CD4-positive, CD25-positive, alpha-beta regulatory T cell (primary cell): ENCODE data around the gene TUBB. TPM values are rescaled to one million over a fixed set of nuclear protein-coding genes. Genes with fewer than 3 reads are reported as not detected.
A peak's percentile ranks its signal among the peaks of the same experiment; 100 is the strongest.

Experiments used
- ATAC-seq, 2 donors: fragments of 150-1000 bp; cut with Tn5 transposase; one replicate each; pipeline ENCODE4 v1.10.0; 2021; ENCODE audit warnings: low read depth in 2 of 2, moderate number of reproducible peaks in 2 of 2, moderate library complexity in 1 of 2
- DNase-seq, 3 donors: peaks; one replicate each; pipeline versions ENCODE4 v3.0.0 to v3.0.0-alpha.2; 2012 to 2022; ENCODE audit warnings: mixed read lengths in 1 of 3
- H3K27ac ChIP-seq: one replicate; pipeline ENCODE4 v1.7.0; 2013; ENCODE audit warnings: mild to moderate bottlenecking, low read length; ENCODE audit not compliant: insufficient read depth, poor library complexity, severe bottlenecking
- H3K27me3 ChIP-seq: one replicate; pipeline ENCODE4 v1.7.0; 2013; ENCODE audit warnings: low read length; ENCODE audit not compliant: control insufficient read depth, insufficient read depth
- H3K36me3 ChIP-seq: one replicate; pipeline ENCODE4 v1.7.0; 2013; ENCODE audit warnings: mild to moderate bottlenecking, low read length, moderate library complexity; ENCODE audit not compliant: control insufficient read depth, insufficient read depth
- H3K4me1 ChIP-seq: 2 replicates; pipeline ENCODE4 v1.7.0; 2013; ENCODE audit warnings: mild to moderate bottlenecking, low read length; ENCODE audit not compliant: insufficient read depth, control insufficient read depth, poor library complexity, severe bottlenecking
- H3K4me3 ChIP-seq: one replicate; pipeline ENCODE4 v1.7.0; 2013; ENCODE audit warnings: low read depth, mild to moderate bottlenecking, low read length, moderate library complexity
- H3K9me3 ChIP-seq, 2 experiments: 1 replicate in 1 of 2; 2 replicates in 1 of 2; pipeline ENCODE4 v1.7.0; 2013; ENCODE audit warnings: low read length in 2 of 2, mild to moderate bottlenecking in 1 of 2, moderate library complexity in 1 of 2; ENCODE audit not compliant: control insufficient read depth in 2 of 2
- H3K27ac Mint-ChIP-seq, 3 donors: one replicate each; pipeline ENCODE4 v1.8.0; 2020 to 2022; ENCODE audit warnings: mild to moderate bottlenecking in 3 of 3, mixed read lengths in 3 of 3, moderate library complexity in 2 of 3
- H3K27me3 Mint-ChIP-seq: one replicate; pipeline ENCODE4 v1.8.0; 2022; ENCODE audit warnings: mild to moderate bottlenecking, mixed read lengths
- H3K36me3 Mint-ChIP-seq: one replicate; pipeline ENCODE4 v1.8.0; 2020; ENCODE audit warnings: mixed read lengths
- H3K4me1 Mint-ChIP-seq, 4 donors: one replicate each; pipeline ENCODE4 v1.8.0; 2020 to 2022; ENCODE audit warnings: mixed read lengths in 4 of 4, mild to moderate bottlenecking in 1 of 4
- H3K4me3 Mint-ChIP-seq, 4 donors: one replicate each; pipeline ENCODE4 v1.8.0; 2020 to 2022; ENCODE audit warnings: mild to moderate bottlenecking in 4 of 4, mixed read lengths in 4 of 4, moderate library complexity in 3 of 4
- H3K9me3 Mint-ChIP-seq, 7 donors: one replicate each; pipeline ENCODE4 v1.8.0; 2020 to 2022; ENCODE audit warnings: mixed read lengths in 7 of 7, mild to moderate bottlenecking in 3 of 7, moderate library complexity in 2 of 7
- polyA plus RNA-seq, 4 donors: library from polyadenylated mRNA; unstranded; fragments of 300-500 nt; fragmentation: Illumina TruSeq; gene quantifications; one replicate each; pipeline ENCODE4 v1.2.3, GENCODE V29; 2021
- total RNA-seq: library from RNA; stranded (reverse); gene quantifications from one replicate; pipeline ENCODE4 v1.2.3, GENCODE V29; 2022

Gene TUBB
- total and polyA plus RNA-seq, 5 donors from 2014 or later: 119 to 158 (median 134) TPM

GRCh38 chr6:30690403-30691207, 29.5 kb upstream of the TUBB start, which contains the start of gene NRM:
NRM (minus strand) TSS chr6:30690984; CDS start chr6:30690974, 10 bp downstream.
- Mint-ChIP-seq H3K27me3 (no peaks in the 10 kb centered on the region), H3K27ac (peak within 1 kb of the TSS; percentile 94 to 98 (median 97)), H3K4me3 (peak within 1 kb of the TSS; percentile 95 to 100 (median 96)), H3K4me1 (peaks cover 11 to 49% (median 36%) of the 10 kb centered on the region in 4 donors), H3K36me3 (peaks cover 4% of the 10 kb centered on the region), H3K9me3 (no peaks in the 10 kb centered on the region)
- DNase-seq: peak; percentile 34 to 76 (median 69)
- H3K4me1 ChIP-seq: peaks cover 45% of the 10 kb centered on the region
- peak within 1 kb of the TSS; percentile 78 for H3K4me3 ChIP-seq
- H3K27ac ChIP-seq: peak within 1 kb of the TSS; percentile 42
- no peaks in the 10 kb centered on the region for H3K9me3 ChIP-seq
- ATAC-seq: peak; percentile 11 to 20
- no peaks in the 10 kb centered on the region for H3K36me3 ChIP-seq
- H3K27me3 ChIP-seq: no peaks in the 10 kb centered on the region

DNA sequence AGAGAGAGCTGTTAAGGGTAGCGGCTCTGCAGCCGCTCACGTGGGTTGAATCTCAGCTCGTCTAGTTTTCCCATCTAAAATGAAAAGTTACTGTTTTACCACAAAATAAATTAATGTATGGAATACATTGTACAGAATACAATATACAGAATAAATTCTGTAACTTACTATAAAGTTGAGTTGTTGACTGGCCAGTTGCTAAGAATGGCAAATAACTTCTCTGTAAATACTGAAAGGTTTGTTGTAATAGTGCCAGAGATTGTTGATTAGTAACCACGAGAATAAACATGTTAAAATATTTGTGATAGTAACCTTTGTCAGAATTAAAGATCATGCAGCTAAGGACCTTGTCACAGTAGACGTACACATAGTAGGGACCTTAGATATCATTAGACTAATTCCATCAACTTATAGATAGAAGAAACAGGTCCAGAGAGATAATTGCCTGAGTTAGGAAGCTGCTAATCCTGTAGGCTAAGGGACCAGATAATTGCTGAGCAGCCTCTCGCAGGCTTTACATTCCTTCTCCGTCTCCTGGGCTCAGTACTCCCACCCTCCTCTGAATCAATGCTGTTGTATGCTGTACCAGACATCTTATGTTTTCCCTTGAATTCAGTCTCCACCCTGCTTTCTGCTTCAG, 28.8 kb upstream of the TUBB start:
- DNase-seq: no peak
- Mint-ChIP-seq H3K4me3 (peak overlapping the region; percentile 89 to 95 (median 92)), H3K27me3 (no peaks in the 10 kb centered on the region), H3K9me3 (no peaks in the 10 kb centered on the region), H3K27ac (peak overlapping the region; percentile 26 to 98 (median 94)), H3K4me1 (peaks cover 11 to 47% (median 36%) of the 10 kb centered on the region in 4 donors), H3K36me3 (peaks cover under 1% of the 10 kb centered on the region)
- peak overlapping the region; percentile 78 for H3K4me3 ChIP-seq
- H3K27me3 ChIP-seq: no peaks in the 10 kb centered on the region
- no peaks in the 10 kb centered on the region for H3K36me3 ChIP-seq
- H3K9me3 ChIP-seq: no peaks in the 10 kb centered on the region
- peaks cover 45% of the 10 kb centered on the region for H3K4me1 ChIP-seq
- peak overlapping the region; percentile 42 for H3K27ac ChIP-seq
- no peak for ATAC-seq

DNA sequence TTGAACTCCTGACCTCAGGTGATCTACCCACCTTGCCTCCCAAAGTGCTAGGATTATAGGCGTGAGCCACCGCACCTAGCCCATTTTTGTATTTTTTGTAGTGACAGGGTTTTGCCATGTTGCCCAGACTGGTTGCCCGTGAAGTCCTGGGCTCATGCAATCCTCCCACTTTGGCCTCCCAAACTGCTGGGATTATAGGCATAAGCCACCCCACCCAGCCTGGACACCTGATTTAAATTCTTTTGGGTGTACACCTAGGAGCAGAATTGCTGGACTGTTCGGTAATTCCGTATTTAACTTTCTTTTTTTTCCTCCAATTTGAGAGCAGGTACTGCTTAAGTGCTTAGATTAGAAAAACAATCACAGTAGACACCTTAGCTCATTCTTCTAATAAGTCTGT, 23.7 kb upstream of the TUBB start:
- no peaks in the 10 kb centered on the region for H3K4me1 ChIP-seq
- no peaks in the 10 kb centered on the region for H3K27me3 Mint-ChIP-seq
- no peaks in the 10 kb centered on the region for H3K9me3 ChIP-seq
- no peaks in the 10 kb centered on the region for H3K9me3 Mint-ChIP-seq
- H3K4me3 ChIP-seq: no peak overlapping the region
- peaks cover 1% of the 10 kb centered on the region for H3K36me3 Mint-ChIP-seq
- H3K27ac ChIP-seq: no peak overlapping the region
- H3K4me3 Mint-ChIP-seq: no peak overlapping the region
- H3K36me3 ChIP-seq: peaks cover 5% of the 10 kb centered on the region
- no peak for ATAC-seq
- H3K4me1 Mint-ChIP-seq: peaks cover under 1 to 8% (median 6%) of the 10 kb centered on the region in 4 donors
- no peak for DNase-seq
- no peak overlapping the region for H3K27ac Mint-ChIP-seq
- no peaks in the 10 kb centered on the region for H3K27me3 ChIP-seq

DNA sequence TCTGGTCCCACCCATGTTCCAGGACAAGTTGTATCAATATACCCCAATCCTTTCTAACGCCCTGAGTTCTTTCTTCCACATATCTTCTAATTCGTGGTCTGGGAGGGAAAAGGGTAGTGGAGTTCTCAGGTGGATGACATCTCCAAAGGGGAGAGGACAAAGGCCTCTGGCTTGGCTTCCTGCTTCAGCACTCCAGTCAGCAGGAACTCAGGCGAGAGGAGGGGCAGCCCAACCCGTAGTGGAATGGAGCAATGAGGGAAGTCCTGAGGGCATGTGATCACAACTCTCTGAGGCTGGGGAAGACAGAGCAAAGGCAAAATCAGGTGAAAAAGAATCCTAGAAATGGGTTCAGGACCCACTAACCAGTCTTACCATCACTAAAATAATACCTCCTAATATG, 19.8 kb upstream of the TUBB start:
- peaks cover 10% of the 10 kb centered on the region for H3K36me3 ChIP-seq
- DNase-seq: no peak
- H3K27ac Mint-ChIP-seq: no peak overlapping the region
- H3K4me1 Mint-ChIP-seq: peaks cover 0 to 4% (median 1%) of the 10 kb centered on the region in 4 donors
- H3K27ac ChIP-seq: no peak overlapping the region
- H3K27me3 Mint-ChIP-seq: no peaks in the 10 kb centered on the region
- peaks cover 30% of the 10 kb centered on the region for H3K36me3 Mint-ChIP-seq
- no peak for ATAC-seq
- no peak overlapping the region for H3K4me3 ChIP-seq
- no peak overlapping the region for H3K4me3 Mint-ChIP-seq
- H3K9me3 Mint-ChIP-seq: no peaks in the 10 kb centered on the region
- H3K4me1 ChIP-seq: no peaks in the 10 kb centered on the region
- H3K27me3 ChIP-seq: no peaks in the 10 kb centered on the region
- no peaks in the 10 kb centered on the region for H3K9me3 ChIP-seq

GRCh38 chr6:30703011-30703410, 17.1 kb upstream of the TUBB start:
- H3K27ac Mint-ChIP-seq: no peak overlapping the region
- H3K36me3 Mint-ChIP-seq: peaks cover 45% of the 10 kb centered on the region
- Histone ChIP-seq H3K27ac (no peak overlapping the region), H3K4me3 (no peak overlapping the region), H3K4me1 (no peaks in the 10 kb centered on the region), H3K36me3 (peaks cover 22% of the 10 kb centered on the region), H3K9me3 (no peaks in the 10 kb centered on the region), H3K27me3 (no peaks in the 10 kb centered on the region)
- no peaks in the 10 kb centered on the region for H3K9me3 Mint-ChIP-seq
- no peak overlapping the region for H3K4me3 Mint-ChIP-seq
- DNase-seq (no peak), ATAC-seq (no peak)
- H3K4me1 Mint-ChIP-seq: peaks cover 0 to 6% (median 4%) of the 10 kb centered on the region in 4 donors
- H3K27me3 Mint-ChIP-seq: no peaks in the 10 kb centered on the region

- ATAC-seq: no peak
- Histone ChIP-seq H3K4me1 (no peaks in the 10 kb centered on the region), H3K27me3 (no peaks in the 10 kb centered on the region), H3K9me3 (no peaks in the 10 kb centered on the region), H3K27ac (no peak overlapping the region), H3K4me3 (no peak overlapping the region), H3K36me3 (peaks cover 25% of the 10 kb centered on the region)
- no peak for DNase-seq
- Mint-ChIP-seq H3K4me1 (peaks cover 0 to 6% (median 4%) of the 10 kb centered on the region in 4 donors), H3K27ac (peak overlapping the region in 2 of 3 donors; percentile 62 to 82), H3K36me3 (peaks cover 48% of the 10 kb centered on the region), H3K27me3 (no peaks in the 10 kb centered on the region), H3K9me3 (no peaks in the 10 kb centered on the region), H3K4me3 (no peak overlapping the region)
These were observed 16.3 kb upstream of the TUBB start for GRCh38 chr6:30703821-30704220.

DNA sequence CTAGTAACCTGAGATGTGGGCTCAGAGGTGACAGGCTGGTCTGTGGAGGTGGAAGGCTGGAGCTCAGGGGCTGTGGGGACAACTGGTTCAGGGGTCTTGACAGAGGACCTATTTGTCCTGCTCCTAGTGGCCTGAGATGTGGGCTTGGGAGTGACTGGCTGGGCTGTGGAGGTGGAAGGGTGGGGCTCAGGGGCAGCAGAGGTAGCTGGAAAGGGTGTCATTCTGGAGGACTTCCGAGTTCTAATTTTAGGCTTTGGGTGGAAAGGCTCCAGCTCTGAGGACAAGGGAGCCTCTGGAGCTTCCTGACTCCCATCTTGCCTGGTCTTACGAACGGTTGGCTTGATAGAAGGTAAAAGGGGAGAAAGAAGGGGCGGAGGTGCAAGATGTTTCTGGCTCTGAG, 14.5 kb upstream of the TUBB start:
- Mint-ChIP-seq H3K27ac (peak overlapping the region in 1 of 3 donors; percentile 87), H3K4me3 (no peak overlapping the region), H3K4me1 (peaks cover 0 to 6% (median 4%) of the 10 kb centered on the region in 4 donors), H3K36me3 (peaks cover 56% of the 10 kb centered on the region), H3K9me3 (no peaks in the 10 kb centered on the region), H3K27me3 (no peaks in the 10 kb centered on the region)
- peaks cover 21% of the 10 kb centered on the region for H3K36me3 ChIP-seq
- no peaks in the 10 kb centered on the region for H3K4me1 ChIP-seq
- no peak for DNase-seq
- ATAC-seq: no peak
- no peak overlapping the region for H3K27ac ChIP-seq
- no peaks in the 10 kb centered on the region for H3K9me3 ChIP-seq
- no peaks in the 10 kb centered on the region for H3K27me3 ChIP-seq
- no peak overlapping the region for H3K4me3 ChIP-seq
